HepG2 (cell line): ENCODE results near the gene PRSS27. TPM values are rescaled to one million over a fixed set of nuclear protein-coding genes. Genes with fewer than 3 reads are reported as not detected.
A peak's percentile ranks its signal among the peaks of the same experiment; 100 is the strongest.

ENCODE experiments used
- KLF6 ChIP-seq: IDR thresholded peaks from 2 replicates; pipeline ENCODE4 v1.8.0; 2016; ENCODE audit warnings: missing biosample characterization, missing genetic modification reagents
- NFIB ChIP-seq: sonication (generic); formaldehyde crosslinking; IDR thresholded peaks from 2 replicates; pipeline ENCODE4 v1.9.0; 2021; ENCODE audit warnings: missing genetic modification reagents, mild to moderate bottlenecking, borderline replicate concordance
- PLRG1 ChIP-seq: fragments of 450-650 bp; conservative IDR thresholded peaks from 2 replicates; pipeline ENCODE4 v1.6.1; 2016
- RCOR2 ChIP-seq: IDR thresholded peaks from 2 replicates; pipeline ENCODE4 v1.6.1; 2016; ENCODE audit warnings: missing biosample characterization, missing genetic modification reagents
- RELA ChIP-seq: sonication (generic); formaldehyde crosslinking; IDR thresholded peaks from 2 replicates; pipeline ENCODE4 v1.4.0; 2020; ENCODE audit warnings: missing genetic modification reagents
- SATB2 ChIP-seq: sonication (generic); formaldehyde crosslinking; IDR thresholded peaks from 2 replicates; pipeline ENCODE4 v1.5.0; 2020; ENCODE audit warnings: missing genetic modification reagents
- STAG1 ChIP-seq: sonication (generic); formaldehyde crosslinking; IDR thresholded peaks from 2 replicates; pipeline ENCODE4 v1.4.0; 2020; ENCODE audit warnings: missing genetic modification reagents
- TBL1XR1 ChIP-seq: fragments of 150-350 bp; IDR thresholded peaks from 2 replicates; pipeline ENCODE4 v1.6.1; 2014; ENCODE audit warnings: borderline replicate concordance, low read length; ENCODE audit not compliant: partially characterized antibody
- TCF7L2 ChIP-seq: IDR thresholded peaks from 2 replicates; pipeline ENCODE4 v1.6.1; 2011; ENCODE audit warnings: mild to moderate bottlenecking, low read depth, low read length, moderate library complexity
- YY1 ChIP-seq: IDR thresholded peaks from 2 replicates; pipeline ENCODE4 v1.6.1; 2011; ENCODE audit warnings: low read length, low read depth, moderate library complexity, mild to moderate bottlenecking; ENCODE audit not compliant: insufficient read depth, insufficient replicate concordance
- ZBTB20 ChIP-seq: sonication (generic); formaldehyde crosslinking; IDR thresholded peaks from 2 replicates; pipeline ENCODE4 v1.8.1; 2023; ENCODE audit warnings: missing genetic modification reagents, low read depth, mild to moderate bottlenecking, borderline replicate concordance
- ZNF121 ChIP-seq: sonication (generic); formaldehyde crosslinking; IDR thresholded peaks from 2 replicates; pipeline ENCODE4 v1.5.0; 2020; ENCODE audit warnings: mild to moderate bottlenecking, missing genetic modification reagents
- ZNF33B ChIP-seq: sonication (generic); formaldehyde crosslinking; IDR thresholded peaks from 2 replicates; pipeline ENCODE4 v1.5.1; 2020; ENCODE audit warnings: mild to moderate bottlenecking, missing genetic modification reagents
- ZNF530 ChIP-seq: sonication (generic); formaldehyde crosslinking; IDR thresholded peaks from 2 replicates; pipeline ENCODE4 v1.5.0; 2020; ENCODE audit warnings: low read depth, mild to moderate bottlenecking, missing genetic modification reagents
- polyA plus RNA-seq, 8 experiments: library from polyadenylated mRNA; depleted of rRNA in 3 of 8; stranded (reverse) in 7 of 8; unstranded in 1 of 8; fragments of >200 nt; fragmentation: Illumina TruSeq in 4 of 8; extraction: Trizol in 4 of 8; gene quantifications; 2 replicates each; pipeline versions ENCODE4 v1.2.1 to v1.2.3, GENCODE V29; 2011 to 2016; ENCODE audit warnings: low read depth in 4 of 8, missing spikeins in 1 of 8, mixed read lengths in 1 of 8; ENCODE audit not compliant: insufficient read depth in 1 of 8
- total RNA-seq, 5 experiments: library from RNA; depleted of rRNA; stranded (reverse); fragments of >200 nt; fragmentation: Illumina TruSeq; extraction: Trizol; gene quantifications; 2 replicates each; pipeline ENCODE4 v1.2.3, GENCODE V29; 2016; ENCODE audit warnings: low read depth in 1 of 5
- TF ChIP-seq, protein P1 (sequence below): sonication (generic); formaldehyde crosslinking; IDR thresholded peaks from 2 replicates; pipeline ENCODE4 v1.5.1; 2020; ENCODE audit warnings: mild to moderate bottlenecking, missing genetic modification reagents
- TF ChIP-seq, protein P2 (sequence below): sonication (generic); formaldehyde crosslinking; IDR thresholded peaks from 2 replicates; pipeline ENCODE4 v1.5.0; 2020; ENCODE audit warnings: mild to moderate bottlenecking, missing genetic modification reagents, borderline replicate concordance
- TF ChIP-seq, protein P3 (sequence below): sonication (generic); formaldehyde crosslinking; IDR thresholded peaks from 2 replicates; pipeline ENCODE4 v1.4.0; 2020; ENCODE audit warnings: mild to moderate bottlenecking, missing genetic modification reagents, borderline replicate concordance

Gene PRSS27
- total and polyA plus RNA-seq, 2 of the 13 experiments (the other 11 are each of a cell fraction or from before 2014, with no cell fraction given): 0.20 to 0.73 TPM

DNA sequence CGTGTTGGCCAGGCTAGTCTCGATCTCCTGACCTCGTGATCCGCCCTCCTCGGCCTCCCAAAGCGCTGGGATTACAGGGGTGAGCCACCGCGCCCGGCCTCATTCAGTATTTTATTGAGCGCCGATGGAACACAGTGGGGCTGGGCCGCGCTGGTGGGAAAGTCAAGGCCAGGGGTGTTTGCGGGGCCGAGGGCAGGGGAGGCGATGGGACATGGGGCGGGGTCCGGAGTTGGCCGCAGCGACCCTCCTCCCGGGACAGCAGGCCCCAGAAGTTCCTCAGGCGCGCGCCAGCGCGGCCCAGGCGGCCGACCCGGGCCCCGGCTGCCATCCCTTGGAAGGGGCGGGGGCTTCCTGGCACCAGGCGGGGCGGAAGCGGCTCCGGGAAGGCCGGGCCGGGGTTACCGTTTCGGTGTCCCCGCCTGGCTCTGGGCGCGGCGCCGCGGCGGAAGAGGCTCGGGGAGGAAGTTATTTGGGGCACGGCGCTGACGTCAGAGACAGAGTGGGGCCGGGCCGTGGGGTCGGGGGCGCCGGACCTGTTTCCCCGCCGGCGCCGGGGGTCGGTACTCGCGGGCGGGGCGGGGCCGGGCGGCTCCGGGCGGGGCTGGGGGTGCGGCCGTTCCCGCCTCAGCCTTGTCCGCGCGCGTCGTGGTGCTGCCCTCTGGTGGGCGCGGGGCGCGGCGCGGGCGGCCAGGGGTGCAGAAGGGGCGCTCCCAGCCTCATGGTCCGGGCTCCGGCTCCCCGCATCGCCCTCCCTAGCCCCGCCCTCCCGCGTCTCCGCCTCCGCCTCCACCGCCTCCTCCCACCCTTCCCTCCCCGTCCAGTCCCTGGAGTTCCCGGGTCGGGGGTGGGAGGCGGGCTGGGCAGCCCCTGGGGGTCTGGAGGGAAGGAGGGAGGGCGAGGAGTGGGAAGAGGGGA lies 952 bp upstream of the PRSS27 start (continued):
- TF ChIP-seq, protein P1, sequence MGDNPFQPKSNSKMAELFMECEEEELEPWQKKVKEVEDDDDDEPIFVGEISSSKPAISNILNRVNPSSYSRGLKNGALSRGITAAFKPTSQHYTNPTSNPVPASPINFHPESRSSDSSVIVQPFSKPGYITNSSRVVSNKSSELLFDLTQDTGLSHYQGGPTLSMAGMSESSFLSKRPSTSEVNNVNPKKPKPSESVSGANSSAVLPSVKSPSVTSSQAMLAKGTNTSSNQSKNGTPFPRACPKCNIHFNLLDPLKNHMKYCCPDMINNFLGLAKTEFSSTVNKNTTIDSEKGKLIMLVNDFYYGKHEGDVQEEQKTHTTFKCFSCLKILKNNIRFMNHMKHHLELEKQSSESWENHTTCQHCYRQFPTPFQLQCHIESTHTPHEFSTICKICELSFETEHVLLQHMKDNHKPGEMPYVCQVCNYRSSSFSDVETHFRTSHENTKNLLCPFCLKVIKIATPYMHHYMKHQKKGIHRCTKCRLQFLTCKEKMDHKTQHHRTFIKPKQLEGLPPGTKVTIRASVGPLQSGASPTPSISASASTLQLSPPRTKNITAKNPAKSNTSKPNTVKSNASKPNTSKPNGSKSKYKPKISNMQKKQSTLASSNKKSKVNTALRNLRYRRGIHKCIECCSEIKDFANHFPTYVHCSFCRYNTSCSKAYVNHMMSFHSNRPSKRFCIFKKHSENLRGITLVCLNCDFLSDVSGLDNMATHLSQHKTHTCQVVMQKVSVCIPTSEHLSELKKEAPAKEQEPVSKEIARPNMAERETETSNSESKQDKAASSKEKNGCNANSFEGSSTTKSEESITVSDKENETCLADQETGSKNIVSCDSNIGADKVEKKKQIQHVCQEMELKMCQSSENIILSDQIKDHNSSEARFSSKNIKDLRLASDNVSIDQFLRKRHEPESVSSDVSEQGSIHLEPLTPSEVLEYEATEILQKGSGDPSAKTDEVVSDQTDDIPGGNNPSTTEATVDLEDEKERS: no peak
- TF ChIP-seq, protein P2, sequence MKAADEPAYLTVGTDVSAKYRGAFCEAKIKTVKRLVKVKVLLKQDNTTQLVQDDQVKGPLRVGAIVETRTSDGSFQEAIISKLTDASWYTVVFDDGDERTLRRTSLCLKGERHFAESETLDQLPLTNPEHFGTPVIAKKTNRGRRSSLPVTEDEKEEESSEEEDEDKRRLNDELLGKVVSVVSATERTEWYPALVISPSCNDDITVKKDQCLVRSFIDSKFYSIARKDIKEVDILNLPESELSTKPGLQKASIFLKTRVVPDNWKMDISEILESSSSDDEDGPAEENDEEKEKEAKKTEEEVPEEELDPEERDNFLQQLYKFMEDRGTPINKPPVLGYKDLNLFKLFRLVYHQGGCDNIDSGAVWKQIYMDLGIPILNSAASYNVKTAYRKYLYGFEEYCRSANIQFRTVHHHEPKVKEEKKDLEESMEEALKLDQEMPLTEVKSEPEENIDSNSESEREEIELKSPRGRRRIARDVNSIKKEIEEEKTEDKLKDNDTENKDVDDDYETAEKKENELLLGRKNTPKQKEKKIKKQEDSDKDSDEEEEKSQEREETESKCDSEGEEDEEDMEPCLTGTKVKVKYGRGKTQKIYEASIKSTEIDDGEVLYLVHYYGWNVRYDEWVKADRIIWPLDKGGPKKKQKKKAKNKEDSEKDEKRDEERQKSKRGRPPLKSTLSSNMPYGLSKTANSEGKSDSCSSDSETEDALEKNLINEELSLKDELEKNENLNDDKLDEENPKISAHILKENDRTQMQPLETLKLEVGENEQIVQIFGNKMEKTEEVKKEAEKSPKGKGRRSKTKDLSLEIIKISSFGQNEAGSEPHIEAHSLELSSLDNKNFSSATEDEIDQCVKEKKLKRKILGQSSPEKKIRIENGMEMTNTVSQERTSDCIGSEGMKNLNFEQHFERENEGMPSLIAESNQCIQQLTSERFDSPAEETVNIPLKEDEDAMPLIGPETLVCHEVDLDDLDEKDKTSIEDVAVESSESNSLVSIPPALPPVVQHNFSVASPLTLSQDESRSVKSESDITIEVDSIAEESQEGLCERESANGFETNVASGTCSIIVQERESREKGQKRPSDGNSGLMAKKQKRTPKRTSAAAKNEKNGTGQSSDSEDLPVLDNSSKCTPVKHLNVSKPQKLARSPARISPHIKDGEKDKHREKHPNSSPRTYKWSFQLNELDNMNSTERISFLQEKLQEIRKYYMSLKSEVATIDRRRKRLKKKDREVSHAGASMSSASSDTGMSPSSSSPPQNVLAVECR (CRISPR knock-in tag): peak; percentile 69
- TF ChIP-seq KLF6 (CRISPR knock-in tag) (peak; percentile 47; the same call in 1 of the 2 replicates), SATB2 (CRISPR knock-in tag) (no peak), ZNF121 (no peak), TBL1XR1 (peak; percentile 26), ZNF33B (no peak), RELA (no peak), ZBTB20 (no peak), YY1 (peak; percentile 84), PLRG1 (no peak), STAG1 (CRISPR knock-in tag) (peak; percentile 33; the same call in 1 of the 2 replicates), ZNF530 (CRISPR knock-in tag) (no peak), NFIB (CRISPR knock-in tag) (no peak), RCOR2 (CRISPR knock-in tag) (no peak), TCF7L2 (no peak)
- TF ChIP-seq, protein P3, sequence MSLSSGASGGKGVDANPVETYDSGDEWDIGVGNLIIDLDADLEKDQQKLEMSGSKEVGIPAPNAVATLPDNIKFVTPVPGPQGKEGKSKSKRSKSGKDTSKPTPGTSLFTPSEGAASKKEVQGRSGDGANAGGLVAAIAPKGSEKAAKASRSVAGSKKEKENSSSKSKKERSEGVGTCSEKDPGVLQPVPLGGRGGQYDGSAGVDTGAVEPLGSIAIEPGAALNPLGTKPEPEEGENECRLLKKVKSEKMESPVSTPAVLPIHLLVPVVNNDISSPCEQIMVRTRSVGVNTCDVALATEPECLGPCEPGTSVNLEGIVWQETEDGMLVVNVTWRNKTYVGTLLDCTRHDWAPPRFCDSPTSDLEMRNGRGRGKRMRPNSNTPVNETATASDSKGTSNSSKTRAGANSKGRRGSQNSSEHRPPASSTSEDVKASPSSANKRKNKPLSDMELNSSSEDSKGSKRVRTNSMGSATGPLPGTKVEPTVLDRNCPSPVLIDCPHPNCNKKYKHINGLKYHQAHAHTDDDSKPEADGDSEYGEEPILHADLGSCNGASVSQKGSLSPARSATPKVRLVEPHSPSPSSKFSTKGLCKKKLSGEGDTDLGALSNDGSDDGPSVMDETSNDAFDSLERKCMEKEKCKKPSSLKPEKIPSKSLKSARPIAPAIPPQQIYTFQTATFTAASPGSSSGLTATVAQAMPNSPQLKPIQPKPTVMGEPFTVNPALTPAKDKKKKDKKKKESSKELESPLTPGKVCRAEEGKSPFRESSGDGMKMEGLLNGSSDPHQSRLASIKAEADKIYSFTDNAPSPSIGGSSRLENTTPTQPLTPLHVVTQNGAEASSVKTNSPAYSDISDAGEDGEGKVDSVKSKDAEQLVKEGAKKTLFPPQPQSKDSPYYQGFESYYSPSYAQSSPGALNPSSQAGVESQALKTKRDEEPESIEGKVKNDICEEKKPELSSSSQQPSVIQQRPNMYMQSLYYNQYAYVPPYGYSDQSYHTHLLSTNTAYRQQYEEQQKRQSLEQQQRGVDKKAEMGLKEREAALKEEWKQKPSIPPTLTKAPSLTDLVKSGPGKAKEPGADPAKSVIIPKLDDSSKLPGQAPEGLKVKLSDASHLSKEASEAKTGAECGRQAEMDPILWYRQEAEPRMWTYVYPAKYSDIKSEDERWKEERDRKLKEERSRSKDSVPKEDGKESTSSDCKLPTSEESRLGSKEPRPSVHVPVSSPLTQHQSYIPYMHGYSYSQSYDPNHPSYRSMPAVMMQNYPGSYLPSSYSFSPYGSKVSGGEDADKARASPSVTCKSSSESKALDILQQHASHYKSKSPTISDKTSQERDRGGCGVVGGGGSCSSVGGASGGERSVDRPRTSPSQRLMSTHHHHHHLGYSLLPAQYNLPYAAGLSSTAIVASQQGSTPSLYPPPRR (CRISPR knock-in tag): peak; percentile 31; the same call in 1 of the 2 replicates
